Fibroblast of lung (primary cell): ENCODE measurements around the gene ACD.

Experiments
- EZH2 ChIP-seq: IDR thresholded peaks from 2 replicates; pipeline ENCODE4 v1.5.1; 2012; ENCODE audit warnings: low read length, control low read depth, mild to moderate bottlenecking; ENCODE audit errors: missing control alignments
- TF ChIP-seq, protein P1 (sequence below), 2 donors: IDR thresholded peaks in 1 of 2; conservative IDR thresholded peaks in 1 of 2; 1 replicate in 1 of 2; 2 replicates in 1 of 2; pipeline ENCODE4 v1.5.1; 2011 to 2012; ENCODE audit warnings: low read length in 2 of 2, control low read depth in 1 of 2, inconsistent platforms in 1 of 2, low read depth in 1 of 2, mild to moderate bottlenecking in 1 of 2

DNA sequence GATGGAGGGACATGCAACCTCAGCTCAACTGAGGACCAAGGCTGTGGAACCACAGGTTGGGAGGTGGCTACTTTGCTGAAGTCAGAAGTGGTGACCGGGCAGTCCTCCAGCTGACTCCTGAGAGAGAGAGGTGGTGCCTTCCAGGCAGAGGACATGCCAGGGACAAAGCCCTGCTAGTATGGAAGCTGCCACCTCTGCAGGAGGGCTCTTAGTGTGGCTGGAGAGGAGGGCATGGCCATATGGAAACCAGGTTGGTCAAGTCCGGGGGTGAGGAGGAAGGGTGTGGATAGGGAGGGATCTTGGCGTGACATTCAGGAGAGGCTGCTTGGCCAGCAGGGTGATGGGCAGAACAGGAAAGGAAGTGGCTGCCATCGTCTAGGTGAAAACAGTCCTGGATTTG, 12.2 kb upstream of the ACD start:
- TF ChIP-seq, protein P1, sequence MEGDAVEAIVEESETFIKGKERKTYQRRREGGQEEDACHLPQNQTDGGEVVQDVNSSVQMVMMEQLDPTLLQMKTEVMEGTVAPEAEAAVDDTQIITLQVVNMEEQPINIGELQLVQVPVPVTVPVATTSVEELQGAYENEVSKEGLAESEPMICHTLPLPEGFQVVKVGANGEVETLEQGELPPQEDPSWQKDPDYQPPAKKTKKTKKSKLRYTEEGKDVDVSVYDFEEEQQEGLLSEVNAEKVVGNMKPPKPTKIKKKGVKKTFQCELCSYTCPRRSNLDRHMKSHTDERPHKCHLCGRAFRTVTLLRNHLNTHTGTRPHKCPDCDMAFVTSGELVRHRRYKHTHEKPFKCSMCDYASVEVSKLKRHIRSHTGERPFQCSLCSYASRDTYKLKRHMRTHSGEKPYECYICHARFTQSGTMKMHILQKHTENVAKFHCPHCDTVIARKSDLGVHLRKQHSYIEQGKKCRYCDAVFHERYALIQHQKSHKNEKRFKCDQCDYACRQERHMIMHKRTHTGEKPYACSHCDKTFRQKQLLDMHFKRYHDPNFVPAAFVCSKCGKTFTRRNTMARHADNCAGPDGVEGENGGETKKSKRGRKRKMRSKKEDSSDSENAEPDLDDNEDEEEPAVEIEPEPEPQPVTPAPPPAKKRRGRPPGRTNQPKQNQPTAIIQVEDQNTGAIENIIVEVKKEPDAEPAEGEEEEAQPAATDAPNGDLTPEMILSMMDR (conservative IDR thresholded peaks at IDR 0.05 in 1 of 2, IDR thresholded peaks at IDR 0.05 in 1 of 2; ENCODE audit: low read depth in 1 of 2, low read length in 2 of 2), result no peak
- TF ChIP-seq EZH2, result no peak
